Ovary (tissue), 9 donors: ENCODE measurements around the gene ZNF615. TPM values are rescaled to one million over a fixed set of nuclear protein-coding genes. Genes with fewer than 3 reads are reported as not detected.
"Not testable (repeated sequence)": the region's sequence is repeated elsewhere in the genome, so short reads cannot be mapped to it uniquely, and the experiment has no call there.

Source experiments
- DNase-seq, 5 donors: peaks; one replicate each; pipeline ENCODE4 v3.0.0-alpha.2; 2019 to 2020
- H3K27ac ChIP-seq, 2 donors: fragments of 200-600 bp; one replicate each; pipeline versions ENCODE4 v1.5.1 to v1.8.0; 2019 to 2022
- H3K27me3 ChIP-seq: fragments of 200-600 bp; one replicate; pipeline ENCODE4 v1.8.0; 2022
- H3K36me3 ChIP-seq: fragments of 200-600 bp; sonication (generic); one replicate; pipeline ENCODE4 v1.5.1; 2019
- H3K4me1 ChIP-seq: one replicate; pipeline ENCODE4 v1.8.1; 2013; ENCODE audit warnings: mild to moderate bottlenecking, moderate library complexity; ENCODE audit not compliant: insufficient read depth
- H3K4me3 ChIP-seq: fragments of 200-600 bp; sonication (generic); one replicate; pipeline ENCODE4 v1.5.1; 2017
- H3K9me3 ChIP-seq, 2 donors: fragments of 200-600 bp in 1 of 2; sonication (generic) in 1 of 2; one replicate each; pipeline versions ENCODE4 v1.5.1 to v1.8.1; 2013 to 2019; ENCODE audit warnings: mild to moderate bottlenecking in 1 of 2, moderate library complexity in 1 of 2
- EP300 ChIP-seq: sonication (generic); formaldehyde crosslinking; IDR thresholded peaks from one replicate; pipeline ENCODE4 v1.6.1; 2017; ENCODE audit warnings: antibody characterized with exemption
- POLR2A ChIP-seq: fragments of 450-650 bp; IDR thresholded peaks from one replicate; pipeline ENCODE4 v1.6.1; 2017; ENCODE audit warnings: antibody characterized with exemption, mild to moderate bottlenecking, moderate library complexity
- WGBS, 3 donors: extraction: QIAGEN DNeasy Blood & Tissue Kit in 1 of 3; methylation state at CpG; one replicate each; pipeline versions ENCODE4 v1.1.5 to v1.1.7; 2013 to 2017; 5-methylcytosine and 5-hydroxymethylcytosine counted together
- intact Hi-C, 4 donors: fragments of 100-400 bp; cut with DNase I; formaldehyde crosslinking; loops; one replicate each; pipeline versions ENCODE4 v1.11.0 to v1.15.1; 2022 to 2023
- polyA plus RNA-seq, 2 donors: library from polyadenylated mRNA; stranded (reverse); fragments of 200-250 nt in 1 of 2; fragments of 350-450 nt in 1 of 2; fragmentation: Illumina TruSeq in 1 of 2; extraction: RNeasy Lipid Tissue Mini Kit (QIAGEN cat#74804) in 1 of 2; gene quantifications; one replicate each; pipeline ENCODE4 v1.2.3, GENCODE V29; 2013 to 2014
- total RNA-seq, 7 donors: library from RNA; depleted of rRNA in 2 of 7; stranded (reverse); fragments of >200 nt in 2 of 7; fragmentation: NEBNext Ultra II Directional in 3 of 7; extraction: Animal tissue kit (Norgen Biotek cat#: 25700) in 3 of 7; gene quantifications; one replicate each; pipeline versions ENCODE4 v1.1.0 to v1.2.4, GENCODE V29; 2016 to 2023
- TF ChIP-seq, protein P1 (sequence below), 3 donors: fragments of 450-650 bp in 2 of 3; fragments of 200-600 bp in 1 of 3; IDR thresholded peaks; one replicate each; pipeline versions ENCODE4 v1.5.1 to v1.8.0; 2016 to 2022; ENCODE audit warnings: antibody characterized with exemption in 3 of 3, mild to moderate bottlenecking in 1 of 3
- donor health status: DM: no; HTN: no; CAD: no; lungs with moderate emphysema.
- donor health status: DM: no; HTN: no; CAD: no.
- donor health status: Bipolar disorder and iron deficiency.
- donor health status: DM: yes; HTN: yes; CAD: no.
- donor health status: DM: no; HTN: no; CAD: no.
- donor health status: DM: yes; HTN: yes; CAD: no.

Gene ZNF615
- total and polyA plus RNA-seq, 9 donors, result 6.8 to 20.0 (median 14.4) TPM

GRCh38 chr19:51980116-51980736 is 27.8 kb downstream of the ZNF615 start:
- Histone ChIP-seq H3K36me3 (no peaks in the 10 kb centered on the region), H3K27ac (no peak overlapping the region), H3K9me3 (peaks cover 0 to 68% of the 10 kb centered on the region in 2 donors), H3K4me1 (no peaks in the 10 kb centered on the region), H3K4me3 (no peak overlapping the region), H3K27me3 (no peaks in the 10 kb centered on the region)
- TF ChIP-seq POLR2A, result no peak
- TF ChIP-seq, protein P1, sequence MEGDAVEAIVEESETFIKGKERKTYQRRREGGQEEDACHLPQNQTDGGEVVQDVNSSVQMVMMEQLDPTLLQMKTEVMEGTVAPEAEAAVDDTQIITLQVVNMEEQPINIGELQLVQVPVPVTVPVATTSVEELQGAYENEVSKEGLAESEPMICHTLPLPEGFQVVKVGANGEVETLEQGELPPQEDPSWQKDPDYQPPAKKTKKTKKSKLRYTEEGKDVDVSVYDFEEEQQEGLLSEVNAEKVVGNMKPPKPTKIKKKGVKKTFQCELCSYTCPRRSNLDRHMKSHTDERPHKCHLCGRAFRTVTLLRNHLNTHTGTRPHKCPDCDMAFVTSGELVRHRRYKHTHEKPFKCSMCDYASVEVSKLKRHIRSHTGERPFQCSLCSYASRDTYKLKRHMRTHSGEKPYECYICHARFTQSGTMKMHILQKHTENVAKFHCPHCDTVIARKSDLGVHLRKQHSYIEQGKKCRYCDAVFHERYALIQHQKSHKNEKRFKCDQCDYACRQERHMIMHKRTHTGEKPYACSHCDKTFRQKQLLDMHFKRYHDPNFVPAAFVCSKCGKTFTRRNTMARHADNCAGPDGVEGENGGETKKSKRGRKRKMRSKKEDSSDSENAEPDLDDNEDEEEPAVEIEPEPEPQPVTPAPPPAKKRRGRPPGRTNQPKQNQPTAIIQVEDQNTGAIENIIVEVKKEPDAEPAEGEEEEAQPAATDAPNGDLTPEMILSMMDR (IDR thresholded peaks at IDR 0.05), result no peak
- no peak for TF ChIP-seq EP300
- 94 to 97% (median 97%) methylated on average over 6 of the region's 6 CpGs for WGBS, 3 donors
- DNase-seq, result no peak
- intact Hi-C loops, result no loop called here

- 92 to 98% (median 95%) methylated on average over 4 of the region's 4 CpGs for WGBS, 3 donors
- TF ChIP-seq, protein P1 (IDR thresholded peaks at IDR 0.05), result no peak
- TF ChIP-seq EP300, result no peak
- TF ChIP-seq POLR2A, result no peak
- Histone ChIP-seq H3K4me1 (no peaks in the 10 kb centered on the region), H3K36me3 (no peaks in the 10 kb centered on the region), H3K4me3 (no peak overlapping the region), H3K27me3 (no peaks in the 10 kb centered on the region), H3K27ac (no peak overlapping the region), H3K9me3 (peaks cover 0 to 80% of the 10 kb centered on the region in 2 donors)
- intact Hi-C loops, result no loop called here
- no peak for DNase-seq
These were observed 29.1 kb downstream of the ZNF615 start for GRCh38 chr19:51978882-51979281.

- peaks cover 5 to 82% of the 10 kb centered on the region in 2 donors for H3K9me3 ChIP-seq
- no peak for DNase-seq
- H3K4me1 ChIP-seq, result no peaks in the 10 kb centered on the region
- intact Hi-C loops, result no loop called here
- peaks cover 6% of the 10 kb centered on the region for H3K36me3 ChIP-seq
- 85 to 88% (median 86%) methylated on average over 7 of the region's 7 CpGs for WGBS, 3 donors
- no peak overlapping the region for H3K4me3 ChIP-seq
- H3K27me3 ChIP-seq, result no peaks in the 10 kb centered on the region
- TF ChIP-seq EP300 (no peak), POLR2A (no peak)
- TF ChIP-seq, protein P1 (IDR thresholded peaks at IDR 0.05), result no peak
- no peak overlapping the region for H3K27ac ChIP-seq
These were observed 30.7 kb downstream of the ZNF615 start for GRCh38 chr19:51977346-51977745.

DNA sequence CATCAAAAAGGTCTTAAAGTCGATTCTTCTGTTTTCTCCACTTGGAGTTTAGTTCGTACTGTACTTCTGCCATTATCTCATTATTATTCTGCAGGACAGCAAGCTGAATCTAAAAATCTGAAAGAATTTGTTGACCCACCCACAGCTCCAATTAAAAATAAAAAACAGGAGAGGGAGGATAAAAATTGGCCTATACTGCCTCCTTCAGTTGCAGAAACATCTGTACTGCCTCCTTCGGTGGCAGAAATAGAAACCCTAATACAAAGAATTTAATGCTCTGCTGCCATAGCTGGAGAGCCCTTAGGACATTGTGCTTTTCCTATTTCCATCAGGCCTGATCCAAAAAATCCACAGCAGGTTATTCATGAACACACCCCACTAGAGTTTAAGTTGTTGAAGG is 31.2 kb downstream of the ZNF615 start:
- H3K36me3 ChIP-seq, result peaks cover 6% of the 10 kb centered on the region
- H3K27ac ChIP-seq, result no peak overlapping the region
- no peak overlapping the region for H3K4me3 ChIP-seq
- 90 to 98% (median 97%) methylated on average over 3 of the region's 3 CpGs for WGBS, 3 donors
- no peak for DNase-seq
- H3K27me3 ChIP-seq, result no peaks in the 10 kb centered on the region
- intact Hi-C loops, result no loop called here
- no peak for TF ChIP-seq EP300
- no peak for TF ChIP-seq POLR2A
- TF ChIP-seq, protein P1 (IDR thresholded peaks at IDR 0.05), result no peak
- H3K9me3 ChIP-seq, result peaks cover 7 to 87% of the 10 kb centered on the region in 2 donors
- no peaks in the 10 kb centered on the region for H3K4me1 ChIP-seq

DNA sequence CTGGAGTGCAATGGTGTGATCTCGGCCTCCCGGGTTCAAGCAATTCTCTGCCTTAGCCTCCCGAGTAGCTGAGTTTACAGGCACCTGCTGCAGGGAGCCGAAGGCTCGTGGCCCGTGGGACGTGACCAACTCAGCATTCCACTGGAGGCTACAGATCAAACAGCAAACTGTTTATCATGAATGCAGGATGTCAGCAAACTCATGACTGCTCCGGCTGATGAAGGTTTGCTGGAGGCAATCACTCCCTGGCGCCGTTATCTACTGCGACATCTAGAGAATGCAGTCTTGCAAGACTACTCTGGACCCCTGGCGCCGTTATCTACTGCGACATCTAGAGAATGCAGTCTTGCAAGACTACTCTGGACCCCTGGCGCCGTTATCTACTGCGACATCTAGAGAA is 32.2 kb downstream of the ZNF615 start:
- peaks cover 17 to 91% of the 10 kb centered on the region in 2 donors for H3K9me3 ChIP-seq
- 96 to 97% (median 97%) methylated on average over 17 of the region's 17 CpGs for WGBS, 3 donors
- H3K27ac ChIP-seq, H3K27me3 ChIP-seq, H3K4me3 ChIP-seq, intact Hi-C loops, H3K4me1 ChIP-seq, DNase-seq, H3K36me3 ChIP-seq: not testable (repeated sequence)
